Psoas muscle (tissue), 8 donors: Measurements from ENCODE around the gene CNOT4. TPM values are rescaled to one million over a fixed set of nuclear protein-coding genes. Genes with fewer than 3 reads are reported as not detected.
"Not testable (repeated sequence)": the region's sequence is repeated elsewhere in the genome, so short reads cannot be mapped to it uniquely, and the experiment has no call there.

Experiments
- ATAC-seq, 4 donors: fragments of 200-7000 bp; cut with Tn5 transposase; one replicate each; pipeline ENCODE4 v1.9.1; 2020; ENCODE audit warnings: moderate library complexity in 3 of 4, mild to moderate bottlenecking in 2 of 4
- DNase-seq, 2 donors: peaks; one replicate each; pipeline ENCODE4 v3.0.0-alpha.2; 2020
- H3K27ac ChIP-seq: fragments of 200-600 bp; one replicate; pipeline ENCODE4 v1.8.0; 2022
- H3K27me3 ChIP-seq, 3 donors: fragments of 200-600 bp in 1 of 3; one replicate each; pipeline versions ENCODE4 v1.6.1 to v1.8.0; 2013 to 2022; ENCODE audit warnings: low read length in 2 of 3, mild to moderate bottlenecking in 2 of 3, moderate library complexity in 1 of 3; ENCODE audit not compliant: insufficient read depth in 3 of 3
- H3K36me3 ChIP-seq, 2 donors: fragments of 200-600 bp in 1 of 2; one replicate each; pipeline versions ENCODE4 v1.6.1 to v1.8.0; 2013 to 2022; ENCODE audit warnings: low read depth in 1 of 2, mild to moderate bottlenecking in 1 of 2, moderate library complexity in 1 of 2; ENCODE audit not compliant: insufficient read depth in 1 of 2
- H3K4me1 ChIP-seq: fragments of 200-600 bp; one replicate; pipeline ENCODE4 v1.8.0; 2022
- H3K4me3 ChIP-seq: fragments of 200-600 bp; one replicate; pipeline ENCODE4 v1.8.0; 2022; ENCODE audit warnings: mild to moderate bottlenecking
- H3K9me3 ChIP-seq: fragments of 200-600 bp; one replicate; pipeline ENCODE4 v1.8.0; 2022
- CTCF ChIP-seq: fragments of 200-600 bp; IDR thresholded peaks from one replicate; pipeline ENCODE4 v1.8.0; 2022; ENCODE audit warnings: antibody characterized with exemption
- WGBS, 3 donors: extraction: QIAGEN DNeasy Blood & Tissue Kit; methylation state at CpG; one replicate each; pipeline versions ENCODE4 v1.1.6 to v1.1.7; 2013; 5-methylcytosine and 5-hydroxymethylcytosine counted together
- intact Hi-C, 2 donors: fragments of 100-400 bp; cut with DNase I; formaldehyde crosslinking; loops; one replicate each; pipeline versions ENCODE4 v1.11.0 to v1.14.2; 2022
- polyA plus RNA-seq, 3 donors: library from polyadenylated mRNA; stranded (reverse); fragments of 200-250 nt; gene quantifications; one replicate each; pipeline ENCODE4 v1.2.3, GENCODE V29; 2013
- total RNA-seq, 4 donors: library from RNA; stranded (reverse); fragmentation: NEBNext Ultra II Directional in 2 of 4; extraction: Animal tissue kit (Norgen Biotek cat#: 25700) in 2 of 4; gene quantifications; one replicate each; pipeline versions ENCODE4 v1.2.1 to v1.2.4, GENCODE V29; 2021 to 2023
- donor health status: healthy with polysubstance abuse.
- donor health status: DM: no; HTN: no; CAD: no; lungs with moderate emphysema.
- donor health status: Bipolar disorder and iron deficiency.
- donor health status: healthy.
- donor health status: DM: yes; HTN: yes; CAD: no.
- donor health status: DM: no; HTN: no; CAD: no.
- donor health status: DM: no; HTN: no; CAD: no.
- donor health status: DM: yes; HTN: yes; CAD: no.

CNOT4 gene
- total and polyA plus RNA-seq, 7 donors: 8.3 to 43.7 (median 27.6) TPM

GRCh38 chr7:135501402-135501801 is 8.5 kb downstream of the CNOT4 start:
- H3K27me3 ChIP-seq: no peaks in the 10 kb centered on the region
- 73 to 83% (median 80%) methylated on average over 2 of the region's 2 CpGs for WGBS, 3 donors
- TF ChIP-seq CTCF: no peak
- no peaks in the 10 kb centered on the region for H3K36me3 ChIP-seq
- H3K27ac ChIP-seq: no peak overlapping the region
- intact Hi-C loops: no loop called here
- DNase-seq: no peak
- H3K4me1 ChIP-seq: peaks cover 35% of the 10 kb centered on the region
- no peak overlapping the region for H3K4me3 ChIP-seq
- no peaks in the 10 kb centered on the region for H3K9me3 ChIP-seq
- no peak for ATAC-seq

- DNase-seq (no peak), ATAC-seq (peak in 1 of 4 donors; percentile 62)
- 71 to 77% (median 72%) methylated on average over 3 of the region's 3 CpGs for WGBS, 3 donors
- Histone ChIP-seq H3K4me1 (peaks cover 35% of the 10 kb centered on the region), H3K4me3 (no peak overlapping the region), H3K9me3 (no peaks in the 10 kb centered on the region), H3K27ac (no peak overlapping the region), H3K36me3 (no peaks in the 10 kb centered on the region), H3K27me3 (no peaks in the 10 kb centered on the region)
- intact Hi-C loops: no loop called here
- TF ChIP-seq CTCF: no peak
These were observed 10.1 kb downstream of the CNOT4 start for GRCh38 chr7:135499818-135500217.

- intact Hi-C loops, H3K9me3 ChIP-seq, H3K27me3 ChIP-seq, H3K36me3 ChIP-seq, ATAC-seq, H3K4me3 ChIP-seq, DNase-seq, H3K27ac ChIP-seq: not testable (repeated sequence)
- 94 to 99% (median 96%) methylated on average over 6 of the region's 6 CpGs for WGBS, 3 donors
- peaks cover 35% of the 10 kb centered on the region for H3K4me1 ChIP-seq
These were observed 12.7 kb downstream of the CNOT4 start for GRCh38 chr7:135497161-135497560.

GRCh38 chr7:135493362-135493761 is 16.5 kb downstream of the CNOT4 start:
- Histone ChIP-seq H3K4me1 (peaks cover 17% of the 10 kb centered on the region), H3K36me3 (no peaks in the 10 kb centered on the region), H3K27me3 (no peaks in the 10 kb centered on the region), H3K9me3 (no peaks in the 10 kb centered on the region), H3K4me3 (no peak overlapping the region), H3K27ac (no peak overlapping the region)
- ATAC-seq (no peak), DNase-seq (no peak)
- intact Hi-C loops: no loop called here
- no peak for TF ChIP-seq CTCF
- 85 to 90% (median 86%) methylated on average over 1 of the region's 1 CpG for WGBS, 3 donors

- 90 to 97% (median 91%) methylated on average over 4 of the region's 4 CpGs for WGBS, 3 donors
- H3K36me3 ChIP-seq: no peaks in the 10 kb centered on the region
- H3K4me3 ChIP-seq: no peak overlapping the region
- no peak for TF ChIP-seq CTCF
- no peak overlapping the region for H3K27ac ChIP-seq
- peaks cover 8% of the 10 kb centered on the region for H3K4me1 ChIP-seq
- H3K27me3 ChIP-seq: no peaks in the 10 kb centered on the region
- intact Hi-C loops: no loop called here
- DNase-seq: no peak
- no peak for ATAC-seq
- no peaks in the 10 kb centered on the region for H3K9me3 ChIP-seq
These were observed 17.8 kb downstream of the CNOT4 start for GRCh38 chr7:135492151-135492550.
